HCT116 (cell line): Measurements from ENCODE around the gene PRRT1.

Experiments used
- CTCF ChIP-seq, 3 experiments: fragments of 200-600 bp in 1 of 3; sonication (generic) in 1 of 3; IDR thresholded peaks in 2 of 3; conservative IDR thresholded peaks in 1 of 3; 2 replicates each; pipeline ENCODE4 v1.5.1; 2012 to 2017; ENCODE audit warnings: low read depth in 2 of 3, low read length in 2 of 3, antibody characterized with exemption in 1 of 3, borderline replicate concordance in 1 of 3, control low read depth in 1 of 3, mild to moderate bottlenecking in 1 of 3, mixed read lengths in 1 of 3, mixed run types in 1 of 3, moderate library complexity in 1 of 3; ENCODE audit not compliant: insufficient read depth in 1 of 3
- EGR1 ChIP-seq: IDR thresholded peaks from 2 replicates; pipeline ENCODE4 v1.6.1; 2012; ENCODE audit warnings: low read depth
- EZH2 ChIP-seq: fragments of 200-600 bp; sonication (generic); IDR thresholded peaks from 2 replicates; pipeline ENCODE4 v1.6.1; 2017; ENCODE audit warnings: antibody characterized with exemption, mixed run types
- POLR2A ChIP-seq: IDR thresholded peaks from 2 replicates; pipeline ENCODE4 v1.7.0; 2011; ENCODE audit warnings: borderline replicate concordance; ENCODE audit not compliant: insufficient read depth, insufficient read length; ENCODE audit errors: extremely low read depth
- POLR2AphosphoS5 ChIP-seq: IDR thresholded peaks from 2 replicates; pipeline ENCODE4 v1.6.1; 2011; ENCODE audit warnings: mild to moderate bottlenecking, low read depth, low read length, moderate library complexity
- REST ChIP-seq: IDR thresholded peaks from 2 replicates; pipeline ENCODE4 v1.6.1; 2012; ENCODE audit warnings: low read depth
- ZFX ChIP-seq: fragments of 450-650 bp; IDR thresholded peaks from 2 replicates; pipeline ENCODE4 v1.6.1; 2017

- no peak for TF ChIP-seq POLR2AphosphoS5
- TF ChIP-seq CTCF (IDR thresholded peaks at IDR 0.05 in 2 of 3, conservative IDR thresholded peaks at IDR 0.05 in 1 of 3; ENCODE audit: borderline replicate concordance in 1 of 3, insufficient read depth in 1 of 3, low read depth in 2 of 3, low read length in 2 of 3), result no peak
- TF ChIP-seq POLR2A, result no peak
- no peak for TF ChIP-seq EGR1
- no peak for TF ChIP-seq ZFX
- TF ChIP-seq EZH2, result no peak
- no peak for TF ChIP-seq REST
These were observed 19.6 kb downstream of the PRRT1 start for GRCh38 chr6:32132110-32132509.
